GM10847 (cell line): ENCODE results near the gene PTPRF.

ENCODE experiments used
- POLR2A ChIP-seq: IDR thresholded peaks from 2 replicates; pipeline ENCODE4 v1.6.1; 2011; ENCODE audit not compliant: insufficient read length; ENCODE audit errors: extremely low read depth

Gene PTPRF

GRCh38 chr1:43591181-43591580 lies 60.5 kb downstream of the PTPRF start:
- TF ChIP-seq POLR2A, result no peak

DNA sequence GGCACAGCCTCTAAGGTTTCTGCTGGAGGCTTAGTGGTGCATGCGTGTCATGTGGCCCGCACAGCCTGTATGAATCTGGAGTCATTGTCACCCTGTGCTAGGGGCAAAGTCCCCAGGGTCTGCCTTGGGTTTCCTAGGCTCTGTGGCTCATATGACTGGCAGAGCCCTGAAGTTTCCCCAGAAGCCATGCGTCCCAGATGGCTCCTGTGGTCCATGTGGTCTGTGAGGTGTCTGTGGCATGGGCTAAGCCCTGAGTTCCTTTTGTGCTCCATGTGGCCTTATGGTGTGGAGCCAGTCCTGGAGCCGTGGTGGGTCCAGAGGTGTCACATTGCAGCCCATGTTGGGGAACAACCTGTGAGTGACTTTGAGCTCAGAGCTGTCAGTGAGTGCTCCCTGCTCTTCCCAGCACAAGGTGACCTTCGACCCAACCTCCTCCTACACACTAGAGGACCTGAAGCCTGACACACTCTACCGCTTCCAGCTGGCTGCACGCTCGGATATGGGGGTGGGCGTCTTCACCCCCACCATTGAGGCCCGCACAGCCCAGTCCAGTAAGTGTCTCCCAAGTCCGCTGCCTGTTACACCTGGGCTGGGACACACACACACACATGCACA lies 61.5 kb downstream of the PTPRF start:
- no peak for TF ChIP-seq POLR2A

- no peak for TF ChIP-seq POLR2A
Measured at GRCh38 chr1:43592974-43593683, 62.4 kb downstream of the PTPRF start.

DNA sequence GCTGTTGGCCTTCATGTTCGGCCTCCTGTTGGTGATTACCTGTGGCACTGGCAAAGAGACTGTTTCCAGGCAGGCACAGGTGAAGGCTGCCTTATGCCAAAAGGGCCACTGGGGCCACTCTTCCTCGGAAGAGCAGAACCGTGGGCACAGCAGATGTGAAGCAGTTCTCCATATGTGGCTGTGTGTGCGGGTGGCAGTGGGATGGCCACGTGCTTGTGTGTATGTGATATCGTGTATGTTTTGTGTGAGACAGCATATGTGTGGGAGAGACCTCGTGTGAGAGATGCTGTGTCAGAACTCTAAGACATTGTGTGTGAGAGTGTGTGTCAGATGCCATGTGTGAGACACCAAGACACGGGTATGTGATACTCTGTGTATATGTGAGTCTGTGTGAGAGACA lies 65.9 kb downstream of the PTPRF start:
- no peak for TF ChIP-seq POLR2A

GRCh38 chr1:43597028-43597427 lies 66.3 kb downstream of the PTPRF start:
- no peak for TF ChIP-seq POLR2A

GRCh38 chr1:43597721-43598120 lies 67.0 kb downstream of the PTPRF start:
- no peak for TF ChIP-seq POLR2A

GRCh38 chr1:43598622-43599021 lies 67.9 kb downstream of the PTPRF start:
- no peak for TF ChIP-seq POLR2A

- no peak for TF ChIP-seq POLR2A
Measured at GRCh38 chr1:43600033-43601020, 69.6 kb downstream of the PTPRF start.

GRCh38 chr1:43602990-43603389 lies 72.3 kb downstream of the PTPRF start:
- TF ChIP-seq POLR2A, result no peak

DNA sequence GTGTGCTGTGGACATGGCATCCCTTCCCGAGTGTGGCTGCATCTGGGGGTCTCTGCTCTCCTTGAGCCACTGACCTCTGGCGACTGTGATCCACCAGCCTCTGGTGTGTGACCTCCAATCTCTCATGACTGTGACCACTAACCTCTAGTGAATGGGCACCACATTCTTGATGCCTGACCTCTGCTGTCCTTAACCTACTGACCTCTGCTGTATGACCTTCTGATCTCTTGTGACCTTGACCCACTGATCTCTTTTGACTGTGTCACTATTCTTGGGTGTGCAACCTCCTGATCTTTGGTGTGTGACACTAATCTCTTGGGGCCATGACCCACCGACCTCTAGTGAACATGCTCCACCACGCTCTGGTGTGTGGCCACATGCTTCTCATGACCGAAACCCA lies 73.5 kb downstream of the PTPRF start:
- no peak for TF ChIP-seq POLR2A

- TF ChIP-seq POLR2A, result no peak
Measured at GRCh38 chr1:43605157-43605556, 74.5 kb downstream of the PTPRF start.

DNA sequence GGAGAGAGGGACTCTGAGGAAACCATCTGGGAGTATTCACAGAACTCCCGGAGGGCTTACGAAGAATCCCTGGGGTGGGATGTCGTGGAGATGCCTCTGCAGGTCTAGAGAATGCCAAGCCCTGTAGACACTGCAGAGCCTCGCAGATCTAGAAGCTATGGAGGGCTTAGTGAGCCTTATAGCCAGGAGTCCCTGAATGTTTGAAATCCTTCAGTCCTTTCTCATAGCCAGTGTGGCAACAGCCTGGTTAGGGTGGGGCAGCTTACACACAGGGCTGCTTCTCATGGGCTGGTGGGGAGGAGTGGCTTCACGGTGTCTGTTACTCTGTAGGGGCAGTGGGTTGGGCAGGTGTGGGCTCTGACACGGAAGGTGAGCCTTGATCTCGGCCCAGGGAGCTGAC lies 75.1 kb downstream of the PTPRF start:
- no peak for TF ChIP-seq POLR2A

DNA sequence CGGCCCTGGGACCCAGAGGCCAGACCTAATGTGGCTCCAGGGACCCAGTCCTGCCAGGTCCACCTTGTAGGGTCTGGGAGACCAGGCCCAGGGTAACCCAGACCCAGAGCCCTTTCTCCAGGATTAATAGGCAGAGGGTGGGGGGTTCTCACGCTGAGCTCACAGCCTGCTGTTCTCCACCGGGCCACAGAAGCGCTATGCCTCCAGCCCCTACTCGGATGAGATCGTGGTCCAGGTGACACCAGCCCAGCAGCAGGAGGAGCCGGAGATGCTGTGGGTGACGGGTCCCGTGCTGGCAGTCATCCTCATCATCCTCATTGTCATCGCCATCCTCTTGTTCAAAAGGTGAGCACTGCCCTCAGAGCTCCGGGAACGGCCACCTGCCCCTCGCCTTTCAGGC lies 75.9 kb downstream of the PTPRF start:
- TF ChIP-seq POLR2A, result no peak

DNA sequence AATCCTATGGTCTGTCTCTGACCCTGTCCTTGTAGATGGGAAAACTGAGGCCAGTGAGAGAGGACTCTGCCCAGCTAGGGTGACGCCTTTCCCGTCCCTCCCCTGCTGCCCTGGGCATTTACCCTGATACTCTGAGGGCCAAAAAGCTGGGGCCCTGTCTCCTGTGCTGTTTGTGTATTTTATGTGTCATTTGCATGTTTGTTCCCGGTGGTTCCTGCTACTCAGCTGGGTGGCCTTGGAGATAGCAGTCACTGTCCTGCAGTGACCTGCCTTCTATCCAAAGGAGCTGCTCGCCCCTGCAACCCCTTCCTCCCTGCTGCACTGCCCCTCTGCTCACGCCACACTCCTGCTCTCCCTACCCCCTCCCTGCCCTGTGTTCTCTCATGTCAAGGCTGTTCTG lies 78.1 kb downstream of the PTPRF start:
- no peak for TF ChIP-seq POLR2A

- no peak for TF ChIP-seq POLR2A
Measured at GRCh38 chr1:43610339-43610738, 79.7 kb downstream of the PTPRF start.

- no peak for TF ChIP-seq POLR2A
Measured at GRCh38 chr1:43611950-43612349, 81.3 kb downstream of the PTPRF start.
